MM.1S (cell line): Measurements from ENCODE around the gene ACSM5.

ENCODE experiments used
- CTCF ChIP-seq: fragments of 300-600 bp; sonication (generic); IDR thresholded peaks from 2 replicates; pipeline ENCODE4 v1.5.1; 2016; ENCODE audit warnings: antibody characterized with exemption, low read length, mixed read lengths
- EZH2 ChIP-seq: fragments of 300-600 bp; sonication (generic); optimal IDR thresholded peaks from 2 replicates; pipeline ENCODE3; 2017; ENCODE audit warnings: low read depth, mild to moderate bottlenecking, antibody characterized with exemption, low read length, mixed read lengths
- EZH2phosphoT487 ChIP-seq: fragments of 300-600 bp; sonication (generic); IDR thresholded peaks from 2 replicates; pipeline ENCODE4 v1.6.1; 2018; ENCODE audit warnings: antibody characterized with exemption, low read length

- TF ChIP-seq CTCF: peak; percentile 70
- no peak for TF ChIP-seq EZH2
- TF ChIP-seq EZH2phosphoT487: no peak
Observed at GRCh38 chr16:20383106-20384029, 26.0 kb upstream of the ACSM5 start.
